SKM-1 treated with dmso at 0.1 percent for 144 hours (cell line): ENCODE results near the gene PRSS33.

Source experiments
- DNase-seq: peaks from one replicate; lab custom pipeline; 2025; ENCODE audit not compliant: unreplicated experiment; lab: John Stamatoyannopoulos, UW

Gene PRSS33

GRCh38 chr16:2821487-2822157, 34.3 kb upstream of the PRSS33 start:
- no peak for DNase-seq

- DNase-seq, result no peak
Observed at GRCh38 chr16:2820836-2821486, 33.6 kb upstream of the PRSS33 start.

- DNase-seq, result no peak
Observed at GRCh38 chr16:2819939-2820835, 32.8 kb upstream of the PRSS33 start.

- no peak for DNase-seq
Observed at GRCh38 chr16:2819179-2819938, 32.0 kb upstream of the PRSS33 start.

GRCh38 chr16:2818272-2818876, 31.0 kb upstream of the PRSS33 start:
- DNase-seq, result no peak

- DNase-seq, result peak; percentile 28
Observed at GRCh38 chr16:2817340-2818271, 30.2 kb upstream of the PRSS33 start.

- peak; percentile 46 for DNase-seq
Observed at GRCh38 chr16:2816751-2817339, 29.5 kb upstream of the PRSS33 start, which contains the start of gene PRSS21. PRSS21 (plus strand) TSS chr16:2817237; CDS start chr16:2817269, 32 bp downstream.

GRCh38 chr16:2815299-2815771, 28.0 kb upstream of the PRSS33 start:
- DNase-seq, result no peak

GRCh38 chr16:2814551-2815298, 27.4 kb upstream of the PRSS33 start:
- no peak for DNase-seq

GRCh38 chr16:2813771-2814221, 26.4 kb upstream of the PRSS33 start:
- DNase-seq, result no peak

- no peak for DNase-seq
Observed at GRCh38 chr16:2811703-2812471, 24.5 kb upstream of the PRSS33 start.

- DNase-seq, result no peak
Observed at GRCh38 chr16:2810651-2811050, 23.3 kb upstream of the PRSS33 start.

- DNase-seq, result no peak
Observed at GRCh38 chr16:2809149-2809760, 21.9 kb upstream of the PRSS33 start.

GRCh38 chr16:2808181-2808580, 20.8 kb upstream of the PRSS33 start:
- DNase-seq, result no peak

GRCh38 chr16:2806286-2806685, 18.9 kb upstream of the PRSS33 start:
- DNase-seq, result no peak

- DNase-seq, result no peak
Observed at GRCh38 chr16:2804728-2805127, 17.4 kb upstream of the PRSS33 start.
